Immature natural killer cell (primary cell): ENCODE results near the gene ARHGEF28. TPM values are rescaled to one million over a fixed set of nuclear protein-coding genes. Genes with fewer than 3 reads are reported as not detected.
A peak's percentile ranks its signal among the peaks of the same experiment; 100 is the strongest.

ENCODE experiments used
- DNase-seq, 3 donors: peaks; one replicate each; pipeline ENCODE4 v3.0.0; 2022; ENCODE audit warnings: mixed read lengths in 1 of 3
- H3K27ac Mint-ChIP-seq, 6 donors: one replicate each; pipeline ENCODE4 v1.8.0; 2020; ENCODE audit warnings: mixed read lengths in 6 of 6, mild to moderate bottlenecking in 5 of 6, inconsistent platforms in 4 of 6, moderate library complexity in 3 of 6
- H3K27me3 Mint-ChIP-seq, 3 donors: one replicate each; pipeline ENCODE4 v1.8.0; 2020 to 2021; ENCODE audit warnings: low read depth in 3 of 3, mild to moderate bottlenecking in 3 of 3, mixed read lengths in 3 of 3, moderate library complexity in 3 of 3, inconsistent platforms in 1 of 3
- H3K36me3 Mint-ChIP-seq, 3 donors: one replicate each; pipeline ENCODE4 v1.8.0; 2020; ENCODE audit warnings: mixed read lengths in 3 of 3, inconsistent platforms in 2 of 3, mild to moderate bottlenecking in 2 of 3
- H3K4me1 Mint-ChIP-seq, 2 donors: one replicate each; pipeline ENCODE4 v1.8.0; 2020; ENCODE audit warnings: inconsistent platforms in 2 of 2, mild to moderate bottlenecking in 2 of 2, mixed read lengths in 2 of 2, moderate library complexity in 1 of 2
- H3K4me3 Mint-ChIP-seq, 5 donors: one replicate each; pipeline ENCODE4 v1.8.0; 2020; ENCODE audit warnings: mild to moderate bottlenecking in 5 of 5, mixed read lengths in 5 of 5, inconsistent platforms in 3 of 5, moderate library complexity in 3 of 5
- H3K9me3 Mint-ChIP-seq, 6 donors: one replicate each; pipeline ENCODE4 v1.8.0; 2020; ENCODE audit warnings: mild to moderate bottlenecking in 6 of 6, mixed read lengths in 6 of 6, inconsistent platforms in 4 of 6, moderate library complexity in 3 of 6
- polyA plus RNA-seq, 3 donors: library from polyadenylated mRNA; unstranded; fragments of 300-500 nt; fragmentation: Illumina TruSeq; gene quantifications; one replicate each; pipeline ENCODE4 v1.2.3, GENCODE V29; 2021

ARHGEF28 gene
- polyA plus RNA-seq, 3 donors from 2014 or later = 0.66 to 0.85 TPM; not detected in 1

GRCh38 chr5:73903169-73903568 lies 277.2 kb downstream of the ARHGEF28 start:
- Mint-ChIP-seq H3K36me3 (peaks cover 3 to 4% (median 4%) of the 10 kb centered on the region in 3 donors), H3K4me3 (no peak overlapping the region), H3K9me3 (no peaks in the 10 kb centered on the region), H3K4me1 (no peaks in the 10 kb centered on the region), H3K27ac (no peak overlapping the region), H3K27me3 (peaks cover 0 to 7% (median 0%) of the 10 kb centered on the region in 3 donors)
- DNase-seq = no peak

GRCh38 chr5:73906277-73906676 lies 280.3 kb downstream of the ARHGEF28 start:
- Mint-ChIP-seq H3K9me3 (no peaks in the 10 kb centered on the region), H3K4me1 (no peaks in the 10 kb centered on the region), H3K27ac (no peak overlapping the region), H3K4me3 (no peak overlapping the region), H3K27me3 (peaks cover 0 to 5% (median 0%) of the 10 kb centered on the region in 3 donors), H3K36me3 (peaks cover 0 to 4% (median 0%) of the 10 kb centered on the region in 3 donors)
- DNase-seq = no peak

- no peak overlapping the region for H3K27ac Mint-ChIP-seq
- no peaks in the 10 kb centered on the region for H3K9me3 Mint-ChIP-seq
- peaks cover 0 to 5% (median 0%) of the 10 kb centered on the region in 3 donors for H3K27me3 Mint-ChIP-seq
- no peak for DNase-seq
- H3K4me1 Mint-ChIP-seq = no peaks in the 10 kb centered on the region
- H3K4me3 Mint-ChIP-seq = no peak overlapping the region
- H3K36me3 Mint-ChIP-seq = peaks cover 0 to 4% (median 0%) of the 10 kb centered on the region in 3 donors
Observed at GRCh38 chr5:73907164-73907563, 281.2 kb downstream of the ARHGEF28 start.

GRCh38 chr5:73908395-73908794 lies 282.4 kb downstream of the ARHGEF28 start:
- Mint-ChIP-seq H3K27ac (no peak overlapping the region), H3K27me3 (peaks cover 0 to 5% (median 0%) of the 10 kb centered on the region in 3 donors), H3K9me3 (no peaks in the 10 kb centered on the region), H3K36me3 (peaks cover 0 to 4% (median 0%) of the 10 kb centered on the region in 3 donors), H3K4me1 (no peaks in the 10 kb centered on the region), H3K4me3 (no peak overlapping the region)
- no peak for DNase-seq

- H3K27me3 Mint-ChIP-seq = peaks cover 0 to 5% (median 0%) of the 10 kb centered on the region in 3 donors
- peaks cover 0 to 4% (median 0%) of the 10 kb centered on the region in 3 donors for H3K36me3 Mint-ChIP-seq
- H3K4me1 Mint-ChIP-seq = no peaks in the 10 kb centered on the region
- no peak overlapping the region for H3K4me3 Mint-ChIP-seq
- DNase-seq = no peak
- no peaks in the 10 kb centered on the region for H3K9me3 Mint-ChIP-seq
- no peak overlapping the region for H3K27ac Mint-ChIP-seq
Observed at GRCh38 chr5:73908846-73909245, 282.9 kb downstream of the ARHGEF28 start.

GRCh38 chr5:73909474-73909873 lies 283.5 kb downstream of the ARHGEF28 start:
- no peak overlapping the region for H3K27ac Mint-ChIP-seq
- H3K36me3 Mint-ChIP-seq = peaks cover 0 to 4% (median 0%) of the 10 kb centered on the region in 3 donors
- H3K9me3 Mint-ChIP-seq = no peaks in the 10 kb centered on the region
- no peak overlapping the region for H3K4me3 Mint-ChIP-seq
- H3K27me3 Mint-ChIP-seq = peaks cover 0 to 5% (median 0%) of the 10 kb centered on the region in 3 donors
- DNase-seq = no peak
- H3K4me1 Mint-ChIP-seq = no peaks in the 10 kb centered on the region

- Mint-ChIP-seq H3K36me3 (peaks cover 0 to 4% (median 0%) of the 10 kb centered on the region in 3 donors), H3K27me3 (no peaks in the 10 kb centered on the region), H3K9me3 (no peaks in the 10 kb centered on the region), H3K4me3 (no peak overlapping the region), H3K4me1 (no peaks in the 10 kb centered on the region), H3K27ac (no peak overlapping the region)
- DNase-seq = no peak
Observed at GRCh38 chr5:73911761-73912393, 285.9 kb downstream of the ARHGEF28 start.

- no peaks in the 10 kb centered on the region for H3K9me3 Mint-ChIP-seq
- H3K27ac Mint-ChIP-seq = peak overlapping the region in 1 of 6 donors; percentile 22
- H3K4me3 Mint-ChIP-seq = no peak overlapping the region
- DNase-seq = no peak
- peaks cover 0 to 4% (median 0%) of the 10 kb centered on the region in 3 donors for H3K36me3 Mint-ChIP-seq
- no peaks in the 10 kb centered on the region for H3K4me1 Mint-ChIP-seq
- H3K27me3 Mint-ChIP-seq = no peaks in the 10 kb centered on the region
Observed at GRCh38 chr5:73912821-73913271, 286.9 kb downstream of the ARHGEF28 start.

GRCh38 chr5:73913971-73914370 lies 288.0 kb downstream of the ARHGEF28 start:
- Mint-ChIP-seq H3K27ac (no peak overlapping the region), H3K36me3 (no peaks in the 10 kb centered on the region)

GRCh38 chr5:73915345-73915744 lies 289.3 kb downstream of the ARHGEF28 start:
- Mint-ChIP-seq H3K9me3 (no peaks in the 10 kb centered on the region), H3K4me3 (no peak overlapping the region), H3K36me3 (no peaks in the 10 kb centered on the region), H3K27me3 (peaks cover 0 to 2% (median 0%) of the 10 kb centered on the region in 3 donors), H3K27ac (no peak overlapping the region), H3K4me1 (no peaks in the 10 kb centered on the region)
- DNase-seq = no peak

More at GRCh38 chr5:73913971-73914370, 288.0 kb downstream of the ARHGEF28 start:
- Mint-ChIP-seq H3K4me1 (no peaks in the 10 kb centered on the region), H3K27me3 (peaks cover 0 to 2% (median 0%) of the 10 kb centered on the region in 3 donors), H3K9me3 (no peaks in the 10 kb centered on the region), H3K4me3 (no peak overlapping the region)
- no peak for DNase-seq

- Mint-ChIP-seq H3K27ac (no peak overlapping the region), H3K9me3 (no peaks in the 10 kb centered on the region), H3K4me1 (no peaks in the 10 kb centered on the region), H3K4me3 (no peak overlapping the region), H3K27me3 (peaks cover 0 to 2% (median 0%) of the 10 kb centered on the region in 3 donors), H3K36me3 (no peaks in the 10 kb centered on the region)
- DNase-seq = no peak
Observed at GRCh38 chr5:73917433-73917832, 291.4 kb downstream of the ARHGEF28 start.

GRCh38 chr5:73917891-73918290 lies 291.9 kb downstream of the ARHGEF28 start:
- Mint-ChIP-seq H3K27me3 (peaks cover 0 to 2% (median 0%) of the 10 kb centered on the region in 3 donors), H3K36me3 (no peaks in the 10 kb centered on the region), H3K4me3 (no peak overlapping the region), H3K9me3 (no peaks in the 10 kb centered on the region), H3K4me1 (no peaks in the 10 kb centered on the region), H3K27ac (no peak overlapping the region)
- no peak for DNase-seq

- H3K4me1 Mint-ChIP-seq = no peaks in the 10 kb centered on the region
- DNase-seq = no peak
- H3K27me3 Mint-ChIP-seq = peaks cover 0 to 2% (median 0%) of the 10 kb centered on the region in 3 donors
- no peaks in the 10 kb centered on the region for H3K36me3 Mint-ChIP-seq
- H3K9me3 Mint-ChIP-seq = no peaks in the 10 kb centered on the region
- H3K27ac Mint-ChIP-seq = no peak overlapping the region
- no peak overlapping the region for H3K4me3 Mint-ChIP-seq
Observed at GRCh38 chr5:73918791-73919221, 292.8 kb downstream of the ARHGEF28 start.

GRCh38 chr5:73921741-73922140 lies 295.7 kb downstream of the ARHGEF28 start:
- Mint-ChIP-seq H3K9me3 (no peaks in the 10 kb centered on the region), H3K4me1 (no peaks in the 10 kb centered on the region), H3K4me3 (no peak overlapping the region), H3K27ac (no peak overlapping the region), H3K36me3 (no peaks in the 10 kb centered on the region), H3K27me3 (peaks cover 0 to 3% (median 0%) of the 10 kb centered on the region in 3 donors)
- no peak for DNase-seq

GRCh38 chr5:73922224-73922623 lies 296.2 kb downstream of the ARHGEF28 start:
- DNase-seq = no peak
- no peaks in the 10 kb centered on the region for H3K4me1 Mint-ChIP-seq
- H3K4me3 Mint-ChIP-seq = no peak overlapping the region
- H3K36me3 Mint-ChIP-seq = no peaks in the 10 kb centered on the region
- H3K9me3 Mint-ChIP-seq = no peaks in the 10 kb centered on the region
- H3K27ac Mint-ChIP-seq = no peak overlapping the region
- H3K27me3 Mint-ChIP-seq = peaks cover 0 to 3% (median 0%) of the 10 kb centered on the region in 3 donors
